Urothelium cell line (cell line): ENCODE results near the gene CLDN15.
A peak's percentile ranks its signal among the peaks of the same experiment; 100 is the strongest.
"Not testable (repeated sequence)": the region's sequence is repeated elsewhere in the genome, so short reads cannot be mapped to it uniquely, and the experiment has no call there.

Experiments
- DNase-seq: peaks from one replicate; pipeline ENCODE4 v3.0.0; 2011; ENCODE audit warnings: low spot score, mixed read lengths
- FAIRE-seq: peaks from 2 replicates; lab custom pipeline; 2011; peaks lifted over from hg19 to GRCh38; lab: Jason Lieb, UNC

Gene CLDN15

GRCh38 chr7:101222275-101222830 is 15.2 kb downstream of the CLDN15 start:
- no peak for FAIRE-seq
- DNase-seq, result no peak

GRCh38 chr7:101220295-101220694 is 17.3 kb downstream of the CLDN15 start:
- DNase-seq (no peak), FAIRE-seq (no peak)

GRCh38 chr7:101218236-101219125 is 19.1 kb downstream of the CLDN15 start:
- no peak for DNase-seq
- FAIRE-seq, result no peak

GRCh38 chr7:101217388-101218235 is 20.0 kb downstream of the CLDN15 start, which contains the start of the genes PLOD3 and ZNHIT1:
Gene PLOD3, minus strand, starts transcription at chr7:101217581. Its CDS starts 307 bp downstream, at chr7:101217274.
Gene ZNHIT1, plus strand, starts transcription at chr7:101218165. Its CDS starts 31 bp downstream, at chr7:101218196.
- DNase-seq, result peak; percentile 100

GRCh38 chr7:101216860-101217387 is 20.7 kb downstream of the CLDN15 start:
- FAIRE-seq (no peak), DNase-seq (no peak)

More at GRCh38 chr7:101217388-101218235, 20.0 kb downstream of the CLDN15 start, which contains the start of the genes PLOD3 and ZNHIT1:
- peak; percentile 97 for FAIRE-seq

DNA sequence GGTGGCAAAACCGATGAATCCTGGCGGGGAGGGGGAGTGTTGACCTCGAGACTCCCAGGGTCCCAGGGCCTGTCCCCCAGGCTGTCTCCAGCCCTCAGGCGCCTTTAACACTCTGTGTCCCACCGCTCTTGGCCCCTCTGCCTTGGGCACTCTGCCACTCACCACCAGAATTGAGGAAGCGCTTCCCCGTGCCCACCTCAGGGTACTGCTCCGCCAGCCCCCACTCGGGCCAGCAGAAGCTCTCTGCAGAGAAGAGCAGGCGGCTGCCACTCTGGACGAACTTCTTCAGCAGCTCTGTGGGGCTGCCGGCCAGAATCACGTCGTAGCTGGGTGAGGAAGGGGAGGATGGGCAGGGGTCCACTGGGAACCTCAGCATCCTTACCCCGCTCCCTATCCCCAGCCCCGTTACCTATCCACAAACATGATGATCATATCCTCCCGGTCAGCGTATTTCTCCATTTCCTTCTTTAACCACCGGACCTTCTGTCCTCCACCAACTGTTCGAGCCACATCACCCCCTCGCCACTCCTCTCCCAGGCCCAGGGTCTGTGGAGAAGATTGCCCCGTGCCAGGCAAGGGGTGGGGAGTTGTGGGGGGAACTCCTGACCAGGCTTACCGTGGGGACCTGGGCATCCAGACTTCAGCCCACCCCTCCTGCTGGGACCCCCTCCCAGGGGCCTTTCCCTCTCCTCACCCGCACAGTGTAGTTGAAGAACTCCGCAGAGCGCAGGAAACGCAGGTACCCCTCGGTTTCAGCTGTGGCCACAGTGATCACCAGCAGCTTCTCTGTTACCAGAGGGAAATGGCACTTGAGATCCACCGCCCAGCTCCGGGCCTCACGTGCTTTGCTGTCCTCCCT is 21.4 kb downstream of the CLDN15 start:
- FAIRE-seq (no peak), DNase-seq (no peak)

DNA sequence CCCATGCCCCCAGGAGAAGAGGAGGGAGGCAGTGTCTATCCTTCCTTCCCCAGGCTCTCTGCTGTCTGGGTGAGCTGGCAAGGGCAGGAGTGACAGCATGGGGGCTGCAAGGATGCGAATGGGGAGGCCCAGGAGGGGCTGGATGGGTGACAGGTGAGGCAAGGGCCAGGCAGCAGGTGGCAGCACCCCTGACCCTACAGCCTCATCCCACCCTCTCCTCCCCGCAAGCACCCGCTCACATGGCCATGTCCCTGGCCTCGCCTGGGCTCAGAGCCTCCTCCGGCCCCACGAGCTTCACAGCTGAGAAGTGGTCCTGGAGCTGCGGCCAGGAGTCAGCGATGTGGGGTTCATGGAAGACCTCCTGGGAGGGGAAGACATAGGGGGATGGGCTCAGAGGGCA is 25.6 kb downstream of the CLDN15 start:
- DNase-seq (no peak), FAIRE-seq (no peak)

- FAIRE-seq, result no peak
- no peak for DNase-seq
Measured at GRCh38 chr7:101211501-101211900, 26.1 kb downstream of the CLDN15 start.

DNA sequence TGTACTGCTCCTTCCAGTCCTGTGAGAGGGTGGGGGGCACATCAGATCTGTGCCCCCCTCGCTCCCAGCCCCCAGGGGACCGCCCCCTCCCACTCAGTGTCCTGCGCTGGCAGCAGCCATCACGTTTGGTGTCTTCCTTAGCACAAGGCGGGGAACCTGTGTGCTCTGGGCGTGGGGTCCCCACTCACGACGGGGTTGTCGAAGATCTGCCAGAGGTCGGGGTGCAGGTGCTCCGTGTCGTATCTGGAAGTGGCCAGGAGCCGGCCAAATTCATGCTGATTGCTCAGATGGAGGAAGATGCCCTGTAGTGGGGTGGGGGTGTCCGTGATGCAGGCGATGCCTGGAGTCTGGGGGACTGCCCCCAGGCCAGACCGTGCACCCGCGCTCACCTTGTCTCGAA is 27.5 kb downstream of the CLDN15 start:
- no peak for DNase-seq
- FAIRE-seq, result no peak

- DNase-seq, result no peak
- FAIRE-seq, result no peak
Measured at GRCh38 chr7:101208794-101209193, 28.8 kb downstream of the CLDN15 start.

DNA sequence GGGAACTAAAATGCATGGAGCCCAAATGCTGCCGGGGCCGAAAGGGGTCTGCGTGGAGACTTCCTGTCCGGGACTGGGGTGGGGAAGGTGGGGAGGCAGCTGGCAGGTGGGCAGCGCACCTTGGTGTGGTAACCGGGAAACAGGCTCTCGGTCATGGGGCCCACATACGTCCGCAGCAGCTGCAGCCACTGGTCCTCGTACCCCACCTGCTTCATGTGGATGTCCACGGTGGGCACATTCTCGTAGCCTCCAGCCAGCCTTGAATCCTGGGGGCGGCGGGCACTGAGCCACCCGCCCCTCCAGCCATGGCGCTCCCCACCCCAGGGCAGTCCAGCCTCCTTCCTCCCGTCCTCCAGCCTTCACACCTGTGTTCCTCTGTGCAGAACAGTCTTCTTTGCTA is 30.1 kb downstream of the CLDN15 start:
- no peak for FAIRE-seq
- DNase-seq, result no peak

- no peak for FAIRE-seq
- no peak for DNase-seq
Measured at GRCh38 chr7:101206665-101207042, 30.9 kb downstream of the CLDN15 start.

DNA sequence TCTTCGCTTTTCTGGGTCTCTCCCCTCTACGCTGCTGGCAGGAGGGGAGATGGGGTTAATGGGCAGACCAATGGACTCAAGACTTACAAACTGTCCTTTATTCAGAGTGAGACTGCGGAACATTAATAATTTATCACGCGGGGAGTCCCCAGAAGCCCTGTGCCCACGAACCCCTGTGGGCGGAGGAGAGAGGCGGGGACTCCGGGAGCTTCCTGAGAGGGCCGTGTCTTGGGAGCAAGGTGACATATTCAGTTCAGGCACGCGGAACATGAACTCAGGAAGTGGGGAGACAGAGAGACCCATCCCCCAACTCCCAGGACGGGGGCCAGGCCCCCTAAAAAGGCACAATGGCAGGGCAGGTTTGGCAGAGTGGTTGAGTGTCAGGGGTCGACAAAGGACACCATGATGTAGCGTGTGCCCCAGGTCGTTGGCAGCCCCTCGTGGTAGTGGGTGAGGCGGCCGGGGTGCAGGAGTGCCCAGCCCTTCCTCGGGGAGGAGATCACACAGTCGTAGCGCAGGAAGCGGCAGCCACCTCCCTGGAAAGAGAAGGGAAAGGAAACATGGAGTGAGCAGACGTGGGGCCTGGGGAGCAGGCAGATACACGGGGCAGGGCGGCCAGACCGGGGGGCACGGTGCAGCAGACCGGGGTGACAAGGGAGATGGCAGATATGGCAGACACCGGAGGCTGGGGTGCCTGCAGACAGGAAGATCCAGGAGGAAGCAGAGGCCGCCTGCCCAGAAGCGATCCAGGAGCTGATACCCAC is 31.5 kb downstream of the CLDN15 start:
- no peak for DNase-seq
- no peak for FAIRE-seq

GRCh38 chr7:101203740-101204738 is 33.6 kb downstream of the CLDN15 start:
- FAIRE-seq, result not testable (repeated sequence)

GRCh38 chr7:101202603-101202918 is 35.0 kb downstream of the CLDN15 start:
- DNase-seq (no peak), FAIRE-seq (no peak)

More at GRCh38 chr7:101203740-101204738, 33.6 kb downstream of the CLDN15 start:
- DNase-seq, result not testable (repeated sequence)

- no peak for DNase-seq
- FAIRE-seq, result no peak
Measured at GRCh38 chr7:101201695-101202602, 35.7 kb downstream of the CLDN15 start.
